C4-2B (cell line): Measurements from ENCODE around the gene PRDX2.
"Not testable (repeated sequence)": the region's sequence is repeated elsewhere in the genome, so short reads cannot be mapped to it uniquely, and the experiment has no call there.

Source experiments
- H3K27ac ChIP-seq: fragments of 450-650 bp; 2 replicates; pipeline ENCODE4 v1.5.1; 2017
- CTCF ChIP-seq: fragments of 450-650 bp; conservative IDR thresholded peaks from 2 replicates; pipeline ENCODE4 v1.5.1; 2017; ENCODE audit warnings: mild to moderate bottlenecking
- ZFX ChIP-seq: fragments of 450-650 bp; IDR thresholded peaks from 2 replicates; pipeline ENCODE4 v1.6.1; 2017

PRDX2 gene

DNA sequence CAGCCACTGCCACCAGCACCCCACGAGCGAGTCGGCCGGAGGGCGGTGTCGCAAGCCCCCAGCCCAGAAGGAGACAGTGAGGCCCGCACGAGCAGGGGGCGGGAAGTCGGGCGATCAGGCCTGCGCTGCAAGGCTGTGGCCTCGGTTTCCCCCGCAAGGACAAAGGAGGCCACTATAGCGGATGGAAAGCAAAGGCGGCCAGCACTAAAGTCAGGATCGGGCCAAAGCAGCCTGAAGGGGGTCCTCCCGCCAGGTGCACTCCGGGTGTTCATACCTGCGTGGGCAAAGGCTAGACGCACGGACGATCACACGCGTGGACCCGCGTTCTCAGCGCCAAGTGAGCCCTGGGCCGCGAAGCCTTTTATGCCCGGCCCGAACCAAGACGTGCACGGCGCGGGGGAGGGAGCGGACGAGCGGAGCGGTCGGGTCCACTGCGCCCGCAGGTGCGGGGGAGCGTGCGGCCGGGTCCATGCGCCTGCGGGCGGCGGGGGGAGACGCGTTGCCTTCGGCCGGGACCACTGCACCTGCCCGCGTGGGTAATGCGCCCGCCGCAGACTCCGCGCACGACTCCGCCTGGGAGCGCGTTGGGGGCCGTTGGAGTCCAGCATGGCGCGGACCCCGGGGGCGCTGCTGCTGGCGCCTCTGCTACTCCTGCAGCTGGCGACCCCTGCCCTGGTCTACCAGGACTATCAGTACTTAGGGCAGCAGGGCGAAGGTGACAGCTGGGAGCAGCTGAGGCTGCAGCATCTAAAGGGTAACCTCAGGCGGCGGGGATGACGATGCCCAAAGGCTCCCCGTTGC lies at the start of gene PRDX2, which contains the start of gene THSD8:
Gene PRDX2, minus strand, starts transcription at position 335 of the 801 bp plus-strand sequence. CDS start 539 bp downstream, outside the sequence.
Gene THSD8, plus strand, starts transcription at position 604 of the 801 bp plus-strand sequence. Its CDS starts 3 bp downstream, at position 607.
- peak; percentile 95 for TF ChIP-seq ZFX
- TF ChIP-seq CTCF, result no peak

GRCh38 chr19:12847159-12848139 lies 45.8 kb upstream of the PRDX2 start:
- TF ChIP-seq CTCF, result peak; percentile 100
- TF ChIP-seq ZFX, result no peak
- H3K27ac ChIP-seq, result no peak overlapping the region

More for the DNA sequence above, at the start of gene PRDX2, which contains the start of gene THSD8:
- H3K27ac ChIP-seq, result peak within 1 kb of the TSS; percentile 98

DNA sequence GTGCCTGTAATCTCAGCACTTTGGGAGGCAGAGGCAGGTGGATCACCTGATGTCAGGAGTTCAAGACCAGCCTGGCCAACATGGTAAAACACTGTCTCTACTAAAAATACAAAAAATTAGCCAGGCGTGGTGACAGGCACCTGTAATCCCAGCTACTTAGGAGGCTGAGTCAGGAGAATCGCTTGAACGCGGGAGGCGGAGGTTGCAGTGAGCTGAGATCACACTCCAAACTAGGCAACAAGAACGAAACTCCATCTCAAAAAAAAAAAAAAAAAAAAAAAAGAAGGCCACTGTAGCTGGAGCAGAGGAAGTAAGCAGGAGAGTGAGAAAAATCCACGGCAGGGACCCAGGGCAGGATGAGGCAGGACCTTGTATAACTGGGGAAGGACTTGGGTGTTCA lies 45.0 kb upstream of the PRDX2 start:
- H3K27ac ChIP-seq, result not testable (repeated sequence)

GRCh38 chr19:12843999-12844732 lies 42.6 kb upstream of the PRDX2 start:
- no peak overlapping the region for H3K27ac ChIP-seq
- TF ChIP-seq ZFX, result no peak

- no peak overlapping the region for H3K27ac ChIP-seq
- TF ChIP-seq CTCF (no peak), ZFX (no peak)
Measured at GRCh38 chr19:12843328-12843727, 41.7 kb upstream of the PRDX2 start.

GRCh38 chr19:12842511-12842910 lies 40.9 kb upstream of the PRDX2 start:
- TF ChIP-seq CTCF (no peak), ZFX (no peak)
- no peak overlapping the region for H3K27ac ChIP-seq

DNA sequence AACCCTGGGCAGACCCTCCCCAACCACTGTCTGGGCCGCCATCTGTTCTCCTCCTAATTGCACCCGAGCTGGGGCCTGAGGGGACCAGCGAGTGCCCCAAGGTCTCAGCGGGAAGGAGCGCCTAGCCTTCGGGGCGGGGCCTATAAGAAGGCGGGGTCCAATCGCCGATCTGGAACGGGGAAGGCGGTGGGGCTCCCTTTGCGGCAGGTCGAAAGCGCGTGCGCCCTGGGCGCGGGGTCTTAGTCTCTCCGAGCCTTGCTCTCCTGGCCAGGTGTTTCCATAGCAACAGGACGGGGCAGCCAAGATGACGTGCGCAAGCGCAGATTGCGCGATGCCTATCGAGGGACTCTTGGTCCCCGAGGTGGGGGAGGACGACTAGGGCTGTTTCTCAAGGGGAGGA lies 39.5 kb upstream of the PRDX2 start:
- no peak overlapping the region for H3K27ac ChIP-seq
- no peak for TF ChIP-seq CTCF
- no peak for TF ChIP-seq ZFX
